SK-N-SH treated with all-trans-retinoic acid at 6 μM for 48 hours (cell line): Measurements from ENCODE around the gene PKN2.
"Not testable (repeated sequence)": the region's sequence is repeated elsewhere in the genome, so short reads cannot be mapped to it uniquely, and the experiment has no call there.

Experiments
- ATAC-seq: fragments of 200-7000 bp; cut with Tn5 transposase; 3 replicates; pipeline ENCODE4 v1.9.1; 2020; ENCODE audit warnings: mild to moderate bottlenecking, moderate library complexity
- ARNTL ChIP-seq: fragments of 450-650 bp; formaldehyde crosslinking; IDR thresholded peaks from 2 replicates; pipeline ENCODE4 v1.5.0; 2020; ENCODE audit warnings: low read depth, mild to moderate bottlenecking, moderate library complexity, borderline replicate concordance
- BACH2 ChIP-seq: fragments of 250-450 bp; sonication (Bioruptor Pico); IDR thresholded peaks from 2 replicates; pipeline ENCODE4 v1.9.0; 2021; ENCODE audit warnings: mild to moderate bottlenecking, borderline replicate concordance
- CREB5 ChIP-seq: fragments of 250-450 bp; sonication (Bioruptor Pico); IDR thresholded peaks from 2 replicates; pipeline ENCODE4 v1.5.1; 2020; ENCODE audit warnings: low read depth, mild to moderate bottlenecking, moderate library complexity
- CSDC2 ChIP-seq: fragments of 250-450 bp; sonication (Bioruptor Pico); IDR thresholded peaks from 2 replicates; pipeline ENCODE4 v1.5.0; 2020; ENCODE audit warnings: mild to moderate bottlenecking, moderate library complexity
- CSRNP3 ChIP-seq: fragments of 250-450 bp; sonication (Bioruptor Pico); IDR thresholded peaks from 2 replicates; pipeline ENCODE4 v1.5.1; 2021; ENCODE audit warnings: mild to moderate bottlenecking, moderate library complexity
- ESRRG ChIP-seq: fragments of 250-450 bp; sonication (Bioruptor Pico); IDR thresholded peaks from 2 replicates; pipeline ENCODE4 v1.6.1; 2021; ENCODE audit warnings: mild to moderate bottlenecking
- GLIS3 ChIP-seq: fragments of 250-450 bp; sonication (Bioruptor Pico); IDR thresholded peaks from 2 replicates; pipeline ENCODE4 v1.5.0; 2020; ENCODE audit warnings: mild to moderate bottlenecking, moderate library complexity
- ISL1 ChIP-seq: fragments of 250-450 bp; sonication (Bioruptor Pico); IDR thresholded peaks from 2 replicates; pipeline ENCODE4 v2.1.2; 2022; ENCODE audit warnings: mild to moderate bottlenecking, moderate library complexity
- PATZ1 ChIP-seq: fragments of 250-450 bp; sonication (Bioruptor Pico); IDR thresholded peaks from 2 replicates; pipeline ENCODE4 v1.8.0; 2020; ENCODE audit warnings: mild to moderate bottlenecking, moderate library complexity, borderline replicate concordance
- POU6F1 ChIP-seq: fragments of 250-450 bp; sonication (Bioruptor Pico); IDR thresholded peaks from 2 replicates; pipeline ENCODE4 v1.8.0; 2021; ENCODE audit warnings: low read depth, mild to moderate bottlenecking, moderate library complexity, borderline replicate concordance
- PPARA ChIP-seq: fragments of 250-450 bp; sonication (Bioruptor Pico); IDR thresholded peaks from 2 replicates; pipeline ENCODE4 v1.5.0; 2020; ENCODE audit warnings: mild to moderate bottlenecking, borderline replicate concordance
- RARB ChIP-seq: fragments of 250-450 bp; sonication (Bioruptor Pico); IDR thresholded peaks from 2 replicates; pipeline ENCODE4 v1.8.0; 2021; ENCODE audit warnings: mild to moderate bottlenecking, moderate library complexity
- SNAI2 ChIP-seq: fragments of 250-450 bp; sonication (Bioruptor Pico); IDR thresholded peaks from 2 replicates; pipeline ENCODE4 v1.5.0; 2020; ENCODE audit warnings: mild to moderate bottlenecking, moderate library complexity
- TCF4 ChIP-seq: fragments of 250-450 bp; sonication (Bioruptor Pico); IDR thresholded peaks from 2 replicates; pipeline ENCODE4 v1.8.0; 2021; ENCODE audit warnings: mild to moderate bottlenecking, moderate library complexity, borderline replicate concordance
- TOX ChIP-seq: fragments of 250-450 bp; sonication (Bioruptor Pico); IDR thresholded peaks from 2 replicates; pipeline ENCODE4 v1.8.0; 2021; ENCODE audit warnings: mild to moderate bottlenecking, moderate library complexity, borderline replicate concordance
- TSHZ2 ChIP-seq: fragments of 250-450 bp; sonication (Bioruptor Pico); IDR thresholded peaks from 2 replicates; pipeline ENCODE4 v1.5.0; 2020; ENCODE audit warnings: mild to moderate bottlenecking, moderate library complexity
- ZC3H10 ChIP-seq: fragments of 250-450 bp; sonication (Bioruptor Pico); IDR thresholded peaks from 2 replicates; pipeline ENCODE4 v1.5.1; 2021; ENCODE audit warnings: mild to moderate bottlenecking, moderate library complexity
- ZFP3 ChIP-seq: fragments of 250-450 bp; sonication (Bioruptor Pico); IDR thresholded peaks from 2 replicates; pipeline ENCODE4 v1.5.0; 2020; ENCODE audit warnings: mild to moderate bottlenecking, moderate library complexity
- ZFP30 ChIP-seq: fragments of 450-650 bp; formaldehyde crosslinking; IDR thresholded peaks from 2 replicates; pipeline ENCODE4 v1.5.0; 2022; ENCODE audit warnings: mild to moderate bottlenecking, moderate library complexity
- ZNF565 ChIP-seq: fragments of 450-650 bp; formaldehyde crosslinking; conservative IDR thresholded peaks from 2 replicates; pipeline ENCODE4 v1.5.0; 2020; ENCODE audit warnings: low read depth, mild to moderate bottlenecking, moderate library complexity
- ZNF70 ChIP-seq: fragments of 450-650 bp; formaldehyde crosslinking; IDR thresholded peaks from 2 replicates; pipeline ENCODE4 v1.5.0; 2020; ENCODE audit warnings: mild to moderate bottlenecking, moderate library complexity

Gene PKN2

GRCh38 chr1:88701275-88701674, 17.2 kb downstream of the PKN2 start:
- ATAC-seq, result no peak
- TF ChIP-seq TOX (CRISPR knock-in tag) (no peak), ARNTL (CRISPR knock-in tag) (no peak), BACH2 (CRISPR knock-in tag) (no peak), CSDC2 (CRISPR knock-in tag) (no peak), ZNF565 (CRISPR knock-in tag) (no peak), TSHZ2 (CRISPR knock-in tag) (no peak), CSRNP3 (no peak), ZFP3 (no peak), PPARA (CRISPR knock-in tag) (no peak), POU6F1 (CRISPR knock-in tag) (no peak), ISL1 (CRISPR knock-in tag) (no peak), CREB5 (CRISPR knock-in tag) (no peak), GLIS3 (CRISPR knock-in tag) (no peak), ZFP30 (CRISPR knock-in tag) (no peak), RARB (no peak), PATZ1 (no peak), ESRRG (CRISPR knock-in tag) (no peak), TCF4 (CRISPR knock-in tag) (no peak), SNAI2 (CRISPR knock-in tag) (no peak), ZC3H10 (CRISPR knock-in tag) (no peak)

- ATAC-seq, result not testable (repeated sequence)
These were observed 17.7 kb downstream of the PKN2 start for GRCh38 chr1:88701793-88702192.

GRCh38 chr1:88708011-88708410, 23.9 kb downstream of the PKN2 start:
- ATAC-seq, result no peak
- TF ChIP-seq ZC3H10 (CRISPR knock-in tag) (no peak), ZNF70 (no peak), SNAI2 (CRISPR knock-in tag) (no peak), TOX (CRISPR knock-in tag) (no peak), TSHZ2 (CRISPR knock-in tag) (no peak)

- not testable (repeated sequence) for ATAC-seq
These were observed 28.8 kb downstream of the PKN2 start for GRCh38 chr1:88712907-88713306.

GRCh38 chr1:88716571-88716970, 32.5 kb downstream of the PKN2 start:
- ATAC-seq, result not testable (repeated sequence)
